K562 (cell line): Measurements from ENCODE around the gene SHROOM3. TPM values are rescaled to one million over a fixed set of nuclear protein-coding genes. Genes with fewer than 3 reads are reported as not detected.

Experiments
- ATAC-seq: fragments of 200-7000 bp; cut with Tn5 transposase; 3 replicates; pipeline ENCODE4 v1.9.1; 2020; ENCODE audit warnings: moderate library complexity
- BruUV-seq: library from RNA; stranded (reverse); fragments of 400-500 nt; replicated peaks from 2 replicates; lab custom pipeline; 2021; lab: Mats Ljungman, UMichigan
- CTCF ChIA-PET: fragments of 300-600 bp; formaldehyde crosslinking; extraction: SDS; loops from one replicate; lab custom pipeline; 2021; ENCODE audit warnings: low intra/inter-chr PET ratio; lab: Yijun Ruan, JAX
- POLR2A ChIA-PET: fragments of 300-600, 350-650 bp; sonication (Branson Sonifier 250); formaldehyde crosslinking; extraction: SDS; loops from one replicate; lab custom pipeline; 2021; ENCODE audit warnings: antibody characterized with exemption, inconsistent platforms; lab: Yijun Ruan, JAX
- DNase-seq, 4 experiments: peaks; one replicate each; pipeline versions ENCODE4 v3.0.0 to v3.0.0-alpha.2; 2011 to 2018; ENCODE audit warnings: low spot score in 3 of 4, mixed read lengths in 3 of 4; ENCODE audit errors: extremely low read depth in 1 of 4
- FAIRE-seq: peaks from 2 replicates; lab custom pipeline; 2011; peaks lifted over from hg19 to GRCh38; lab: Jason Lieb, UNC
- H2AFZ ChIP-seq: 2 replicates; pipeline ENCODE4 v1.6.0; 2011; ENCODE audit warnings: low read depth, low read length, control low read depth, inconsistent platforms
- H3K27ac ChIP-seq: fragments of 200-600 bp; 3 replicates; pipeline ENCODE4 v1.8.0; 2011; ENCODE audit warnings: low read depth, mild to moderate bottlenecking, control low read depth, inconsistent platforms, low read length, moderate library complexity, mixed read lengths; ENCODE audit errors: extremely low read depth
- H3K27me3 ChIP-seq, 2 experiments: fragments of 300-600 bp in 1 of 2; 2 replicates in 1 of 2; 3 replicates in 1 of 2; pipeline versions ENCODE4 v1.6.0 to v1.8.0; 2011; ENCODE audit warnings: inconsistent platforms in 2 of 2, low read length in 2 of 2, mild to moderate bottlenecking in 1 of 2, mixed read lengths in 1 of 2, moderate library complexity in 1 of 2; ENCODE audit not compliant: control insufficient read depth in 2 of 2, insufficient read depth in 2 of 2
- H3K36me3 ChIP-seq: fragments of 300-600 bp; 3 replicates; pipeline ENCODE4 v1.8.0; 2011; ENCODE audit warnings: mild to moderate bottlenecking, low read length, inconsistent platforms; ENCODE audit not compliant: control insufficient read depth, insufficient read depth
- H3K4me1 ChIP-seq, 2 experiments: fragments of 200-600 bp in 1 of 2; replicated peaks in 1 of 2; 2 replicates in 1 of 2; 3 replicates in 1 of 2; pipeline versions ENCODE4 v1.5.1 to v1.8.0; 2011; ENCODE audit warnings: inconsistent platforms in 2 of 2, low read length in 2 of 2, mild to moderate bottlenecking in 1 of 2, mixed read lengths in 1 of 2, moderate library complexity in 1 of 2; ENCODE audit not compliant: control insufficient read depth in 2 of 2, insufficient read depth in 2 of 2
- H3K4me2 ChIP-seq: 2 replicates; pipeline ENCODE4 v1.6.1; 2011; ENCODE audit warnings: low read length, control low read depth, inconsistent platforms, mixed read lengths; ENCODE audit not compliant: insufficient read depth
- H3K4me3 ChIP-seq: fragments of 200-600 bp; sonication (generic), shearing (Covaris generic); 2 replicates; pipeline ENCODE4 v1.5.1; 2016; ENCODE audit warnings: control low read depth, inconsistent platforms
- H3K79me2 ChIP-seq: fragments of 200-600 bp; 3 replicates; pipeline ENCODE4 v1.8.0; 2011; ENCODE audit warnings: low read length, inconsistent platforms; ENCODE audit not compliant: control insufficient read depth, insufficient read depth
- H3K9ac ChIP-seq, 2 experiments: 2 replicates each; pipeline versions ENCODE4 v1.6.0 to v1.6.1; 2011; ENCODE audit warnings: low read depth in 2 of 2, low read length in 2 of 2, control low read depth in 1 of 2, inconsistent platforms in 1 of 2, mild to moderate bottlenecking in 1 of 2, mixed read lengths in 1 of 2; ENCODE audit not compliant: insufficient read depth in 1 of 2
- H3K9me1 ChIP-seq: one replicate; pipeline ENCODE4 v1.6.0; 2011; ENCODE audit warnings: inconsistent platforms, mild to moderate bottlenecking, low read length, moderate library complexity; ENCODE audit not compliant: control insufficient read depth, insufficient read depth
- H3K9me3 ChIP-seq: replicated peaks from 2 replicates; pipeline ENCODE4 v1.5.1; 2011; ENCODE audit warnings: low read depth, low read length, inconsistent platforms; ENCODE audit not compliant: control insufficient read depth, insufficient read depth
- H4K20me1 ChIP-seq: replicated peaks from 2 replicates; pipeline ENCODE4 v1.6.1; 2011; ENCODE audit warnings: low read length, inconsistent platforms, mixed read lengths; ENCODE audit not compliant: control insufficient read depth, insufficient read depth
- BACH1 ChIP-seq: fragments of 200-800 bp; sonication (Bioruptor generic); IDR thresholded peaks from 2 replicates; pipeline ENCODE4 v1.6.1; 2016; ENCODE audit warnings: missing genetic modification characterization, missing compliant biosample characterization
- FOXP1 ChIP-seq: sonication (generic); formaldehyde crosslinking; IDR thresholded peaks from 2 replicates; pipeline ENCODE4 v1.8.0; 2022; ENCODE audit warnings: mild to moderate bottlenecking, missing genetic modification reagents
- GTF2A2 ChIP-seq: IDR thresholded peaks from 2 replicates; pipeline ENCODE4 v1.6.1; 2016; ENCODE audit warnings: mild to moderate bottlenecking, missing genetic modification characterization, missing compliant biosample characterization
- POLR2AphosphoS2 ChIP-seq: IDR thresholded peaks from 2 replicates; pipeline ENCODE4 v1.6.1; 2012; ENCODE audit warnings: low read length, improper control_type of control experiment
- PPARD ChIP-seq: fragments of 250-450 bp; sonication (Bioruptor Pico); IDR thresholded peaks from 2 replicates; pipeline ENCODE4 v1.8.0; 2022; ENCODE audit warnings: inconsistent platforms, mild to moderate bottlenecking, moderate library complexity
- RB1 ChIP-seq: fragments of 450-650 bp; IDR thresholded peaks from 2 replicates; pipeline ENCODE4 v1.6.1; 2017; ENCODE audit warnings: low read depth, mild to moderate bottlenecking
- SIN3B ChIP-seq: fragments of 450-650 bp; IDR thresholded peaks from 2 replicates; pipeline ENCODE4 v1.6.1; 2017; ENCODE audit warnings: low read depth, mild to moderate bottlenecking, moderate library complexity
- TCFL5 ChIP-seq: fragments of 250-450 bp; sonication (Bioruptor Pico); conservative IDR thresholded peaks from 2 replicates; pipeline ENCODE4 v1.6.1; 2021; ENCODE audit warnings: mild to moderate bottlenecking, moderate library complexity, matching md5 sums
- TEAD4 ChIP-seq, 2 experiments: sonication (generic) in 1 of 2; formaldehyde crosslinking in 1 of 2; IDR thresholded peaks; 2 replicates each; pipeline versions ENCODE4 v1.6.1 to v1.8.0; 2012 to 2022; ENCODE audit warnings: borderline replicate concordance in 1 of 2, inconsistent platforms in 1 of 2, low read length in 1 of 2, mild to moderate bottlenecking in 1 of 2, missing genetic modification reagents in 1 of 2
- WHSC1 ChIP-seq: IDR thresholded peaks from one replicate; pipeline ENCODE4 v1.6.1; 2012; ENCODE audit warnings: low read length, control low read depth, inconsistent platforms
- ZNF224 ChIP-seq: sonication (generic); formaldehyde crosslinking; IDR thresholded peaks from 2 replicates; pipeline ENCODE4 v1.8.0; 2022; ENCODE audit warnings: mild to moderate bottlenecking, missing genetic modification reagents
- ZNF436 ChIP-seq: fragments of 250-450, 450-650 bp; sonication (Bioruptor Pico); formaldehyde crosslinking; IDR thresholded peaks from 2 replicates; pipeline ENCODE4 v1.7.0; 2020; ENCODE audit warnings: mild to moderate bottlenecking
- ZNF586 ChIP-seq: fragments of 450-650 bp; formaldehyde crosslinking; conservative IDR thresholded peaks from 2 replicates; pipeline ENCODE4 v1.4.0; 2020; ENCODE audit warnings: mild to moderate bottlenecking, moderate library complexity
- ZNF592 ChIP-seq: fragments of 450-650 bp; IDR thresholded peaks from 2 replicates; pipeline ENCODE4 v1.6.1; 2017; ENCODE audit warnings: antibody characterized with exemption, mild to moderate bottlenecking
- WGBS: fragments of 100-300 bp; shearing (Covaris generic); methylation state at CpG from one replicate; pipeline ENCODE4 v1.1.6; 2016; ENCODE audit warnings: low coverage, mixed read lengths; ENCODE audit not compliant: insufficient coverage; ENCODE audit errors: missing lambda C conversion rate; 5-methylcytosine and 5-hydroxymethylcytosine counted together
- in situ Hi-C: fragments of 300-500 bp; cut with MboI; formaldehyde crosslinking; loops from 4 replicates; pipeline ENCODE4 v1.15.0; 2018; ENCODE audit warnings: inconsistent platforms, mixed read lengths
- intact Hi-C: fragments of 100-400 bp; cut with micrococcal nuclease; formaldehyde crosslinking; loops from 2 replicates; pipeline ENCODE4 v1.14.2; 2022
- polyA plus RNA-seq, 8 experiments: library from polyadenylated mRNA; depleted of rRNA in 4 of 8; stranded (reverse) in 5 of 8; unstranded in 3 of 8; fragments of >200 nt; fragmentation: Nextera tagmentation in 2 of 8; fragmentation: Illumina TruSeq in 1 of 8; extraction: Ambion mirVana in 2 of 8; extraction: Trizol in 1 of 8; gene quantifications; 2 replicates each; pipeline versions ENCODE4 v1.2.1 to v1.2.3, GENCODE V29; 2011 to 2014; ENCODE audit warnings: inconsistent platforms in 1 of 8, missing spikeins in 1 of 8
- total RNA-seq, 7 experiments: library from RNA; depleted of rRNA in 6 of 7; stranded (reverse); fragments of >200 nt in 6 of 7; fragmentation: Illumina TruSeq in 2 of 7; extraction: Trizol in 2 of 7; gene quantifications; 2 replicates each; pipeline versions ENCODE4 v1.2.1 to v1.2.3, GENCODE V29; 2011 to 2021; ENCODE audit warnings: low replicate concordance in 1 of 7
- TF ChIP-seq, protein P1 (sequence below): fragments of 250-450 bp; sonication (Bioruptor Pico); IDR thresholded peaks from 2 replicates; pipeline ENCODE4 v1.4.0; 2020; ENCODE audit warnings: mild to moderate bottlenecking, moderate library complexity, borderline replicate concordance

SHROOM3 gene
- total and polyA plus RNA-seq, 9 of the 15 experiments (the other 6 are each of a cell fraction or from before 2014, with no cell fraction given), result 0.01 to 0.07 TPM; not detected in 7

GRCh38 chr4:76572224-76572623 is 137.2 kb downstream of the SHROOM3 start:
- in situ Hi-C loops, result no loop called here
- Histone ChIP-seq H2AFZ (no peak overlapping the region), H3K79me2 (no peaks in the 10 kb centered on the region), H3K4me1 (no peaks in the 10 kb centered on the region), H3K27ac (no peak overlapping the region), H3K4me3 (no peak overlapping the region), H3K4me2 (no peak overlapping the region), H4K20me1 (no peaks in the 10 kb centered on the region), H3K9me3 (no peaks in the 10 kb centered on the region), H3K36me3 (no peaks in the 10 kb centered on the region), H3K9ac (no peak overlapping the region), H3K9me1 (no peaks in the 10 kb centered on the region), H3K27me3 (peaks cover 7 to 8% of the 10 kb centered on the region in 2 experiments; a peak in 2 of 5 replicates)
- no peak for ATAC-seq
- CTCF ChIA-PET, result no interaction called here
- no peak for DNase-seq
- WGBS, result 0% methylated on average over 2 of the region's 2 CpGs
- POLR2A ChIA-PET, result no interaction called here
- FAIRE-seq, result no peak
- intact Hi-C loops, result no loop called here
- TF ChIP-seq ZNF592 (no peak), WHSC1 (no peak), BACH1 (tag) (no peak), RB1 (no peak), ZNF586 (CRISPR knock-in tag) (no peak), ZNF436 (no peak), PPARD (CRISPR knock-in tag) (no peak), TEAD4 (IDR thresholded peaks at IDR 0.05; ENCODE audit: low read length) (no peak), TEAD4 (CRISPR knock-in tag; IDR thresholded peaks at IDR 0.05; ENCODE audit: borderline replicate concordance) (no peak), FOXP1 (CRISPR knock-in tag) (no peak), POLR2AphosphoS2 (no peak), SIN3B (no peak), ZNF224 (CRISPR knock-in tag) (no peak), TCFL5 (CRISPR knock-in tag) (no peak), GTF2A2 (no peak)
- TF ChIP-seq, protein P1, sequence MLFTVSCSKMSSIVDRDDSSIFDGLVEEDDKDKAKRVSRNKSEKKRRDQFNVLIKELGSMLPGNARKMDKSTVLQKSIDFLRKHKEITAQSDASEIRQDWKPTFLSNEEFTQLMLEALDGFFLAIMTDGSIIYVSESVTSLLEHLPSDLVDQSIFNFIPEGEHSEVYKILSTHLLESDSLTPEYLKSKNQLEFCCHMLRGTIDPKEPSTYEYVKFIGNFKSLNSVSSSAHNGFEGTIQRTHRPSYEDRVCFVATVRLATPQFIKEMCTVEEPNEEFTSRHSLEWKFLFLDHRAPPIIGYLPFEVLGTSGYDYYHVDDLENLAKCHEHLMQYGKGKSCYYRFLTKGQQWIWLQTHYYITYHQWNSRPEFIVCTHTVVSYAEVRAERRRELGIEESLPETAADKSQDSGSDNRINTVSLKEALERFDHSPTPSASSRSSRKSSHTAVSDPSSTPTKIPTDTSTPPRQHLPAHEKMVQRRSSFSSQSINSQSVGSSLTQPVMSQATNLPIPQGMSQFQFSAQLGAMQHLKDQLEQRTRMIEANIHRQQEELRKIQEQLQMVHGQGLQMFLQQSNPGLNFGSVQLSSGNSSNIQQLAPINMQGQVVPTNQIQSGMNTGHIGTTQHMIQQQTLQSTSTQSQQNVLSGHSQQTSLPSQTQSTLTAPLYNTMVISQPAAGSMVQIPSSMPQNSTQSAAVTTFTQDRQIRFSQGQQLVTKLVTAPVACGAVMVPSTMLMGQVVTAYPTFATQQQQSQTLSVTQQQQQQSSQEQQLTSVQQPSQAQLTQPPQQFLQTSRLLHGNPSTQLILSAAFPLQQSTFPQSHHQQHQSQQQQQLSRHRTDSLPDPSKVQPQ, result no peak
- BruUV-seq, result no TSS peak
